WTC11 (cell line): Measurements from ENCODE around the gene ARSJ. TPM values are rescaled to one million over a fixed set of nuclear protein-coding genes. Genes with fewer than 3 reads are reported as not detected.

ENCODE experiments used
- ATAC-seq: fragments of 200-7000 bp; cut with Tn5 transposase; 2 replicates; pipeline ENCODE4 v1.10.0; 2021; ENCODE audit warnings: mild to moderate bottlenecking, moderate library complexity
- CTCF ChIA-PET: fragments of 300-600 bp; sonication (Branson Sonifier 250); formaldehyde crosslinking; loops from one replicate; lab custom pipeline; 2021; ENCODE audit warnings: antibody characterized with exemption; lab: Charles Lee
- POLR2A ChIA-PET: fragments of 350-600 bp; sonication (Branson Sonifier 250); formaldehyde crosslinking; loops from one replicate; lab custom pipeline; 2021; ENCODE audit warnings: antibody characterized with exemption; lab: Charles Lee
- DNase-seq: peaks from one replicate; pipeline ENCODE4 v3.0.0; 2021; ENCODE audit warnings: low spot score
- H3K27ac Mint-ChIP-seq: 2 replicates; pipeline ENCODE4 v1.8.0; 2021; ENCODE audit warnings: mixed read lengths
- H3K27me3 Mint-ChIP-seq: 2 replicates; pipeline ENCODE4 v1.8.0; 2021; ENCODE audit warnings: low read depth, mild to moderate bottlenecking, moderate library complexity, mixed read lengths
- H3K36me3 Mint-ChIP-seq: 2 replicates; pipeline ENCODE4 v1.8.0; 2021; ENCODE audit warnings: mixed read lengths
- H3K4me1 Mint-ChIP-seq: 2 replicates; pipeline ENCODE4 v1.8.0; 2022; ENCODE audit warnings: mixed read lengths
- H3K4me3 Mint-ChIP-seq: 2 replicates; pipeline ENCODE4 v1.8.0; 2021; ENCODE audit warnings: mild to moderate bottlenecking, moderate library complexity, mixed read lengths
- H3K9me3 Mint-ChIP-seq: 2 replicates; pipeline ENCODE4 v1.8.0; 2021; ENCODE audit warnings: mixed read lengths
- E2F4 ChIP-seq: sonication (generic); formaldehyde crosslinking; IDR thresholded peaks from 2 replicates; pipeline ENCODE4 v1.8.1; 2022; ENCODE audit warnings: low read depth, mild to moderate bottlenecking, moderate library complexity, missing genetic modification reagents, borderline replicate concordance
- ETV6 ChIP-seq: sonication (generic); formaldehyde crosslinking; IDR thresholded peaks from 2 replicates; pipeline ENCODE4 v1.8.1; 2022; ENCODE audit warnings: mild to moderate bottlenecking, missing genetic modification reagents
- FOXK1 ChIP-seq: sonication (generic); formaldehyde crosslinking; IDR thresholded peaks from 2 replicates; pipeline ENCODE4 v1.8.0; 2022; ENCODE audit warnings: mild to moderate bottlenecking, moderate library complexity, missing genetic modification reagents
- GABPB1 ChIP-seq: sonication (generic); formaldehyde crosslinking; IDR thresholded peaks from 2 replicates; pipeline ENCODE4 v1.8.1; 2023; ENCODE audit warnings: mild to moderate bottlenecking, missing genetic modification reagents
- GRHL2 ChIP-seq: fragments of 250-450 bp; sonication (Bioruptor Pico); IDR thresholded peaks from 2 replicates; pipeline ENCODE4 v1.8.0; 2022; ENCODE audit warnings: mild to moderate bottlenecking, moderate library complexity; ENCODE audit not compliant: insufficient replicate concordance, severe bottlenecking
- GTF2I ChIP-seq: fragments of 250-450 bp; sonication (Bioruptor Pico); conservative IDR thresholded peaks from 2 replicates; pipeline ENCODE4 v1.4.0; 2021; ENCODE audit warnings: mild to moderate bottlenecking
- IRF2 ChIP-seq: sonication (generic); formaldehyde crosslinking; IDR thresholded peaks from 2 replicates; pipeline ENCODE4 v1.8.0; 2022; ENCODE audit warnings: low read depth, missing genetic modification reagents, borderline replicate concordance
- KAT7 ChIP-seq: sonication (generic); formaldehyde crosslinking; IDR thresholded peaks from 2 replicates; pipeline ENCODE4 v1.8.1; 2023; ENCODE audit warnings: missing genetic modification reagents, mild to moderate bottlenecking, borderline replicate concordance
- MAX ChIP-seq: sonication (generic); formaldehyde crosslinking; IDR thresholded peaks from 2 replicates; pipeline ENCODE4 v1.8.0; 2022; ENCODE audit warnings: mild to moderate bottlenecking, missing genetic modification reagents
- NFE2L1 ChIP-seq: sonication (generic); formaldehyde crosslinking; IDR thresholded peaks from 2 replicates; pipeline ENCODE4 v1.8.1; 2023; ENCODE audit warnings: missing genetic modification reagents
- NR1H2 ChIP-seq: sonication (generic); formaldehyde crosslinking; IDR thresholded peaks from 2 replicates; pipeline ENCODE4 v1.9.0; 2021; ENCODE audit warnings: mild to moderate bottlenecking, moderate library complexity, missing genetic modification reagents
- NR3C1 ChIP-seq: sonication (generic); formaldehyde crosslinking; conservative IDR thresholded peaks from 2 replicates; pipeline ENCODE4 v1.8.1; 2023; ENCODE audit warnings: low read depth, mild to moderate bottlenecking, missing genetic modification reagents
- PRDM15 ChIP-seq: sonication (generic); formaldehyde crosslinking; IDR thresholded peaks from 2 replicates; pipeline ENCODE4 v1.8.0; 2022; ENCODE audit warnings: missing genetic modification reagents
- TEAD1 ChIP-seq: sonication (generic); formaldehyde crosslinking; IDR thresholded peaks from 2 replicates; pipeline ENCODE4 v1.8.0; 2022; ENCODE audit warnings: mild to moderate bottlenecking, missing genetic modification reagents
- ZBTB21 ChIP-seq: sonication (generic); formaldehyde crosslinking; IDR thresholded peaks from 2 replicates; pipeline ENCODE4 v1.8.1; 2023; ENCODE audit warnings: mild to moderate bottlenecking, missing genetic modification reagents, borderline replicate concordance
- ZNF263 ChIP-seq: sonication (generic); formaldehyde crosslinking; IDR thresholded peaks from 2 replicates; pipeline ENCODE4 v1.8.1; 2022; ENCODE audit warnings: low read depth, mild to moderate bottlenecking, moderate library complexity, missing genetic modification reagents
- ZNF416 ChIP-seq: fragments of 250-450 bp; sonication (Bioruptor Pico); IDR thresholded peaks from 2 replicates; pipeline ENCODE4 v1.9.0; 2021; ENCODE audit warnings: mild to moderate bottlenecking, inconsistent platforms
- ZNF423 ChIP-seq: fragments of 250-450 bp; sonication (Bioruptor Pico); IDR thresholded peaks from 2 replicates; pipeline ENCODE4 v2.1.2; 2022; ENCODE audit warnings: mild to moderate bottlenecking, moderate library complexity
- total RNA-seq: library from RNA; stranded (reverse); gene quantifications from 3 replicates; pipeline ENCODE4 v1.2.3, GENCODE V29; 2021
- TF ChIP-seq, protein P1 (sequence below): sonication (generic); formaldehyde crosslinking; IDR thresholded peaks from 2 replicates; pipeline ENCODE4 v1.8.0; 2023; ENCODE audit warnings: missing genetic modification reagents
- TF ChIP-seq, protein P2 (sequence below): fragments of 250-450 bp; sonication (Bioruptor Pico); IDR thresholded peaks from 2 replicates; pipeline ENCODE4 v1.9.0; 2021; ENCODE audit warnings: mild to moderate bottlenecking, borderline replicate concordance

Gene ARSJ
- total RNA-seq, 1 experiment from 2014 or later: 6.6 TPM

- CTCF ChIA-PET: no interaction called here
- peak overlapping the region; percentile 88; the same call in 1 of the 2 replicates for H3K27ac Mint-ChIP-seq
- H3K4me1 Mint-ChIP-seq: peaks cover 20% of the 10 kb centered on the region
- no peaks in the 10 kb centered on the region for H3K9me3 Mint-ChIP-seq
- H3K27me3 Mint-ChIP-seq: no peaks in the 10 kb centered on the region
- no peak overlapping the region for H3K4me3 Mint-ChIP-seq
- POLR2A ChIA-PET: no interaction called here
- TF ChIP-seq ZNF423 (CRISPR knock-in tag) (peak; percentile 84), E2F4 (CRISPR knock-in tag) (no peak), TEAD1 (CRISPR knock-in tag) (no peak), ZNF416 (CRISPR knock-in tag) (no peak), MAX (CRISPR knock-in tag) (no peak), ZBTB21 (CRISPR knock-in tag) (no peak), IRF2 (CRISPR knock-in tag) (no peak), ETV6 (CRISPR knock-in tag) (peak; percentile 29; the same call in 1 of the 2 replicates), GRHL2 (CRISPR knock-in tag) (no peak), ZNF263 (no peak)
- H3K36me3 Mint-ChIP-seq: no peaks in the 10 kb centered on the region
- ATAC-seq (peak; percentile 82), DNase-seq (no peak)
These were observed 17.2 kb upstream of the ARSJ start for GRCh38 chr4:113996599-113997177.

- Mint-ChIP-seq H3K4me1 (peaks cover 16% of the 10 kb centered on the region), H3K4me3 (no peak overlapping the region), H3K27ac (no peak overlapping the region), H3K9me3 (peaks cover 1% of the 10 kb centered on the region), H3K36me3 (no peaks in the 10 kb centered on the region), H3K27me3 (no peaks in the 10 kb centered on the region)
- ChIA-PET CTCF (no interaction called here), POLR2A (interaction anchor here (0.6 kb wide), 1 partner anchor 14 kb away, joined by 3 read pairs; no protein-coding TSS in a partner anchor)
- ATAC-seq (no peak), DNase-seq (no peak)
- TF ChIP-seq, protein P1, sequence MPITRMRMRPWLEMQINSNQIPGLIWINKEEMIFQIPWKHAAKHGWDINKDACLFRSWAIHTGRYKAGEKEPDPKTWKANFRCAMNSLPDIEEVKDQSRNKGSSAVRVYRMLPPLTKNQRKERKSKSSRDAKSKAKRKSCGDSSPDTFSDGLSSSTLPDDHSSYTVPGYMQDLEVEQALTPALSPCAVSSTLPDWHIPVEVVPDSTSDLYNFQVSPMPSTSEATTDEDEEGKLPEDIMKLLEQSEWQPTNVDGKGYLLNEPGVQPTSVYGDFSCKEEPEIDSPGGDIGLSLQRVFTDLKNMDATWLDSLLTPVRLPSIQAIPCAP (CRISPR knock-in tag): no peak
- TF ChIP-seq NFE2L1 (no peak), ZNF263 (no peak), KAT7 (CRISPR knock-in tag) (no peak), FOXK1 (CRISPR knock-in tag) (no peak)
- TF ChIP-seq, protein P2, sequence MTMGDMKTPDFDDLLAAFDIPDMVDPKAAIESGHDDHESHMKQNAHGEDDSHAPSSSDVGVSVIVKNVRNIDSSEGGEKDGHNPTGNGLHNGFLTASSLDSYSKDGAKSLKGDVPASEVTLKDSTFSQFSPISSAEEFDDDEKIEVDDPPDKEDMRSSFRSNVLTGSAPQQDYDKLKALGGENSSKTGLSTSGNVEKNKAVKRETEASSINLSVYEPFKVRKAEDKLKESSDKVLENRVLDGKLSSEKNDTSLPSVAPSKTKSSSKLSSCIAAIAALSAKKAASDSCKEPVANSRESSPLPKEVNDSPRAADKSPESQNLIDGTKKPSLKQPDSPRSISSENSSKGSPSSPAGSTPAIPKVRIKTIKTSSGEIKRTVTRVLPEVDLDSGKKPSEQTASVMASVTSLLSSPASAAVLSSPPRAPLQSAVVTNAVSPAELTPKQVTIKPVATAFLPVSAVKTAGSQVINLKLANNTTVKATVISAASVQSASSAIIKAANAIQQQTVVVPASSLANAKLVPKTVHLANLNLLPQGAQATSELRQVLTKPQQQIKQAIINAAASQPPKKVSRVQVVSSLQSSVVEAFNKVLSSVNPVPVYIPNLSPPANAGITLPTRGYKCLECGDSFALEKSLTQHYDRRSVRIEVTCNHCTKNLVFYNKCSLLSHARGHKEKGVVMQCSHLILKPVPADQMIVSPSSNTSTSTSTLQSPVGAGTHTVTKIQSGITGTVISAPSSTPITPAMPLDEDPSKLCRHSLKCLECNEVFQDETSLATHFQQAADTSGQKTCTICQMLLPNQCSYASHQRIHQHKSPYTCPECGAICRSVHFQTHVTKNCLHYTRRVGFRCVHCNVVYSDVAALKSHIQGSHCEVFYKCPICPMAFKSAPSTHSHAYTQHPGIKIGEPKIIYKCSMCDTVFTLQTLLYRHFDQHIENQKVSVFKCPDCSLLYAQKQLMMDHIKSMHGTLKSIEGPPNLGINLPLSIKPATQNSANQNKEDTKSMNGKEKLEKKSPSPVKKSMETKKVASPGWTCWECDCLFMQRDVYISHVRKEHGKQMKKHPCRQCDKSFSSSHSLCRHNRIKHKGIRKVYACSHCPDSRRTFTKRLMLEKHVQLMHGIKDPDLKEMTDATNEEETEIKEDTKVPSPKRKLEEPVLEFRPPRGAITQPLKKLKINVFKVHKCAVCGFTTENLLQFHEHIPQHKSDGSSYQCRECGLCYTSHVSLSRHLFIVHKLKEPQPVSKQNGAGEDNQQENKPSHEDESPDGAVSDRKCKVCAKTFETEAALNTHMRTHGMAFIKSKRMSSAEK (CRISPR knock-in tag): no peak
These were observed 14.4 kb upstream of the ARSJ start for GRCh38 chr4:113993887-113994286.

- Mint-ChIP-seq H3K4me1 (peaks cover 8% of the 10 kb centered on the region), H3K4me3 (no peak overlapping the region), H3K36me3 (peaks cover 7% of the 10 kb centered on the region), H3K9me3 (peaks cover 20% of the 10 kb centered on the region), H3K27me3 (no peaks in the 10 kb centered on the region), H3K27ac (no peak overlapping the region)
- ATAC-seq (no peak), DNase-seq (no peak)
- ChIA-PET POLR2A (no interaction called here), CTCF (no interaction called here)
- no peak for TF ChIP-seq NR1H2 (CRISPR knock-in tag)
- TF ChIP-seq NR3C1 (CRISPR knock-in tag): no peak
- TF ChIP-seq, protein P1 (CRISPR knock-in tag): no peak
- TF ChIP-seq PRDM15: no peak
- TF ChIP-seq IRF2 (CRISPR knock-in tag): no peak
- TF ChIP-seq GTF2I (CRISPR knock-in tag): no peak
- TF ChIP-seq GABPB1 (CRISPR knock-in tag): no peak
These were observed 11.4 kb upstream of the ARSJ start for GRCh38 chr4:113990886-113991285.
